GM23248 (cell line): ENCODE data around the gene MVB12B.

Source experiments
- EZH2 ChIP-seq: fragments of 200-600 bp; sonication (generic); IDR thresholded peaks from 2 replicates; pipeline ENCODE4 v1.6.1; 2018; ENCODE audit warnings: antibody characterized with exemption, mild to moderate bottlenecking; ENCODE audit not compliant: insufficient read depth, poor library complexity, severe bottlenecking
- EZH2phosphoT487 ChIP-seq: fragments of 200-600 bp; sonication (generic); IDR thresholded peaks from 2 replicates; pipeline ENCODE4 v1.6.1; 2018; ENCODE audit warnings: antibody characterized with exemption, moderate library complexity, mild to moderate bottlenecking, low read depth; ENCODE audit not compliant: insufficient read depth

DNA sequence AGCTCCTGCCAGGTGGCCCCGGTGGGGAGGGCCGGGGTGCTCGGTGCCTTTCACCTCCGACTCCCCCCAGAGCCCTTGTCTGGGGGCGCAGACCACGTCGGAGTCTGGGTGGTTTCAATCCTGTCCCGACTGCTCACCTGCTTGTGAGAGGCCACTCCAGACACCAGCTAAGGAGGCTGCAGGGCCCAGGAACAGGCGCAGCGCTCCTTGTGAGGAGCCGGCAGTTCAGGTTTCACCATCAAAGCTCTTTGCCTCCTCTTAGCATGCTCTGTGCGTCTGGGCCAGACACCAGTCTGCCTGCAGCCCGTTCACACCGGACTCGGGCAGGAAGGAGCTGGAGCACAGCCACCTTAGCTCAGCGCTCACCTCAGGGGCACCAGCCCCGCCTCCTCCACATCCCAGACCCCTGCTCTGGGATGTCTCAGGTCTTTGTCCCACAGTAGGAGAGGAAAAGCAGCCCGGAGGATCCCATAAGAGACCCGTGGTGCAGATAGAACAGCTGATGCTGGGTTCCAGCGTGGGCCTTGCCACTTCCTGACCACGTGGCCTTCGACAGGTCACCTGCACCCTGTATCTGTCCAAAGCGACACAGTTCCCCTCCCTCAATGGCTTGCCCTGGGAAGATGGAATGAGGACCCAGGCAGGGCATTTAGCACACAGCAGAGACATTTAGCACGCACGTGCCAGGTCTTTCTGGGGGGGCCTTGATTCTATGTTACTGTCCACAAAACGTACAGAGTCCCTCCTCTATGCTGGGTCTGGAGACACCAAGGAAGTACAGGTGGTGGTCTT lies 180.9 kb downstream of the MVB12B start:
- TF ChIP-seq EZH2phosphoT487 (no peak), EZH2 (no peak)
